ENCODE data around the gene MTMR3. TPM values are rescaled to one million over a fixed set of nuclear protein-coding genes. Genes with fewer than 3 reads are reported as not detected.

MTMR3 gene
- total RNA-seq, 1 experiment from 2014 or later = 27.0 TPM

GRCh38 chr22:29994027-29994715 is 111.2 kb downstream of the MTMR3 start:
- DNase-seq (ENCODE audit: low read depth, low spot score) (no peak), ATAC-seq (peak; percentile 62; the same call in 1 of the 2 replicates)
- no peaks in the 10 kb centered on the region for H4K20me1 ChIP-seq (ENCODE audit: insufficient read depth)
- H3K9ac ChIP-seq (ENCODE audit: low read length) = no peak overlapping the region
- H3K4me1 ChIP-seq (ENCODE audit: control insufficient read depth in 1 of 2, insufficient read depth in 2 of 2, low read length in 2 of 2) = peaks cover 2 to 24% of the 10 kb centered on the region in 2 experiments
- BruUV-seq (replicated peaks) = no TSS peak
- ChIA-PET RAD21 (ENCODE audit: low non-redundant PET in 1 of 2, low total read pairs in 2 of 2, uncharacterized antibody in 2 of 2, unreplicated experiment in 2 of 2) (no interaction called here), CTCF (interaction anchor here (3.3 kb wide), 1 partner anchor 11 kb away, joined by 25 read pairs; no protein-coding TSS in a partner anchor), POLR2A (no interaction called here)
- peak overlapping the region; percentile 25; the same call in 1 of the 2 replicates for H3K4me2 ChIP-seq (ENCODE audit: low read length)
- TF ChIP-seq CEBPB (IDR thresholded peaks at IDR 0.05; ENCODE audit: low read depth) (peak; percentile 76; the same call in 1 of the 2 replicates), SRF (IDR thresholded peaks at IDR 0.05; ENCODE audit: low read depth) (0 out of 2 replicates have a peak, but pooled peaks have one; percentile 18), SP1 (IDR thresholded peaks at IDR 0.05; ENCODE audit: low read depth) (0 out of 2 replicates have a peak, but pooled peaks have one; percentile 25), RAD21 (IDR thresholded peaks at IDR 0.05; ENCODE audit: low read depth) (peak; percentile 64), EGR1 (IDR thresholded peaks at IDR 0.05; ENCODE audit: low read depth) (no peak), YY1 (IDR thresholded peaks at IDR 0.05; ENCODE audit: extremely low read depth, insufficient replicate concordance, low read depth, low read length) (no peak), ZBTB33 (IDR thresholded peaks at IDR 0.05; ENCODE audit: extremely low read depth, insufficient replicate concordance, low read length) (no peak), POLR2AphosphoS5 (IDR thresholded peaks at IDR 0.05; ENCODE audit: low read depth, low read length) (no peak)
- TF ChIP-seq, protein P1, sequence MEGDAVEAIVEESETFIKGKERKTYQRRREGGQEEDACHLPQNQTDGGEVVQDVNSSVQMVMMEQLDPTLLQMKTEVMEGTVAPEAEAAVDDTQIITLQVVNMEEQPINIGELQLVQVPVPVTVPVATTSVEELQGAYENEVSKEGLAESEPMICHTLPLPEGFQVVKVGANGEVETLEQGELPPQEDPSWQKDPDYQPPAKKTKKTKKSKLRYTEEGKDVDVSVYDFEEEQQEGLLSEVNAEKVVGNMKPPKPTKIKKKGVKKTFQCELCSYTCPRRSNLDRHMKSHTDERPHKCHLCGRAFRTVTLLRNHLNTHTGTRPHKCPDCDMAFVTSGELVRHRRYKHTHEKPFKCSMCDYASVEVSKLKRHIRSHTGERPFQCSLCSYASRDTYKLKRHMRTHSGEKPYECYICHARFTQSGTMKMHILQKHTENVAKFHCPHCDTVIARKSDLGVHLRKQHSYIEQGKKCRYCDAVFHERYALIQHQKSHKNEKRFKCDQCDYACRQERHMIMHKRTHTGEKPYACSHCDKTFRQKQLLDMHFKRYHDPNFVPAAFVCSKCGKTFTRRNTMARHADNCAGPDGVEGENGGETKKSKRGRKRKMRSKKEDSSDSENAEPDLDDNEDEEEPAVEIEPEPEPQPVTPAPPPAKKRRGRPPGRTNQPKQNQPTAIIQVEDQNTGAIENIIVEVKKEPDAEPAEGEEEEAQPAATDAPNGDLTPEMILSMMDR (IDR thresholded peaks at IDR 0.05 in 2 of 3, conservative IDR thresholded peaks at IDR 0.05 in 1 of 3; ENCODE audit: borderline replicate concordance in 1 of 3, insufficient read depth in 1 of 3, low read depth in 2 of 3, low read length in 2 of 3) = peak; percentile 16 to 34 (median 27); a peak in 3 of 6 replicates
- no peak overlapping the region for H2AFZ ChIP-seq (ENCODE audit: low read depth, low read length, poor library complexity, severe bottlenecking)
- H3K27ac ChIP-seq (ENCODE audit: low read depth, low read length) = no peak overlapping the region
- H3K27me3 ChIP-seq (ENCODE audit: insufficient read depth, low read length) = no peaks in the 10 kb centered on the region
- no peaks in the 10 kb centered on the region for H3K9me3 ChIP-seq (ENCODE audit: control insufficient read depth in 1 of 2, insufficient read depth in 1 of 2, low read depth in 1 of 2, low read length in 2 of 2)
- intact Hi-C loops (cut with micrococcal nuclease) = no loop called here
- no peaks in the 10 kb centered on the region for H3K79me2 ChIP-seq (ENCODE audit: insufficient read depth, low read length)
- peaks cover 0 to 3% of the 10 kb centered on the region in 2 experiments; a peak in 2 of 4 replicates for H3K36me3 ChIP-seq (ENCODE audit: control insufficient read depth in 1 of 2, insufficient read depth in 2 of 2, low read length in 2 of 2)
- H3K4me3 ChIP-seq (replicated peaks in 1 of 2; ENCODE audit: low read depth in 1 of 2, low read length in 2 of 2) = no peak overlapping the region
- H3K9me2 ChIP-seq (ENCODE audit: insufficient read depth) = no peaks in the 10 kb centered on the region

Data from HCT116 (cell line).